Measurements from ENCODE around the gene IRS2. TPM values are rescaled to one million over a fixed set of nuclear protein-coding genes. Genes with fewer than 3 reads are reported as not detected.

The IRS2 gene
- total RNA-seq, 1 experiment from 2014 or later, result 5.9 TPM

DNA sequence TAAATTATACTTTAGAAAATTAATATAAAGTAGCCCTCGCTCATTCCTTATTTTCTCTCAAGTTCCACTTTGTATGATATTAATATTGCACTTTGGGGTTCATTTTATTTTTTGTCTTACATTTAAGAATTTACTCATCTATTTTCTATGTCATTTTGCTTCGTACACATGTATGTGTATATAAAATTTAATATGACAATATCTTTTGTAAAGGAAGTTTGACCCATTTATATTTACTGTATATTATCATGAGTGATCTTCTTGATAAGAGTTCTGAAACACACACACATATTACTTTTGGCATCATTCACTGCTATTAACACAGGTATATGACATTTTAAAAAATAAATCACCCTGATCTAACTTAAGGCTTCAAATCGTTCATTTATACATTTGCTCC is 83.1 kb downstream of the IRS2 start:
- in situ Hi-C loops (cut with HindIII; ENCODE audit: low pct_unique_long_range_greater_than_20kb, low sequenced_read_pairs), result no loop called here
- POLR2A ChIA-PET, result no interaction called here
- DNase-seq (ENCODE audit: low read depth, low spot score), result no peak
- CTCF ChIA-PET, result no interaction called here
- ATAC-seq, result no peak
- Histone ChIP-seq H3K27ac (ENCODE audit: low read length) (no peak overlapping the region), H3K36me3 (ENCODE audit: control insufficient read depth, insufficient read depth, low read length) (no peaks in the 10 kb centered on the region), H3K9me3 (ENCODE audit: control insufficient read depth, insufficient read depth, low read depth, low read length) (no peaks in the 10 kb centered on the region), H3K4me1 (ENCODE audit: control insufficient read depth, insufficient read depth, low read length) (no peaks in the 10 kb centered on the region), H3K27me3 (ENCODE audit: control insufficient read depth, insufficient read depth, low read length) (no peaks in the 10 kb centered on the region), H3K4me3 (ENCODE audit: low read depth in 2 of 2, low read length in 2 of 2) (no peak overlapping the region)
- BruUV-seq (replicated peaks), result no TSS peak
- TF ChIP-seq, protein P1, sequence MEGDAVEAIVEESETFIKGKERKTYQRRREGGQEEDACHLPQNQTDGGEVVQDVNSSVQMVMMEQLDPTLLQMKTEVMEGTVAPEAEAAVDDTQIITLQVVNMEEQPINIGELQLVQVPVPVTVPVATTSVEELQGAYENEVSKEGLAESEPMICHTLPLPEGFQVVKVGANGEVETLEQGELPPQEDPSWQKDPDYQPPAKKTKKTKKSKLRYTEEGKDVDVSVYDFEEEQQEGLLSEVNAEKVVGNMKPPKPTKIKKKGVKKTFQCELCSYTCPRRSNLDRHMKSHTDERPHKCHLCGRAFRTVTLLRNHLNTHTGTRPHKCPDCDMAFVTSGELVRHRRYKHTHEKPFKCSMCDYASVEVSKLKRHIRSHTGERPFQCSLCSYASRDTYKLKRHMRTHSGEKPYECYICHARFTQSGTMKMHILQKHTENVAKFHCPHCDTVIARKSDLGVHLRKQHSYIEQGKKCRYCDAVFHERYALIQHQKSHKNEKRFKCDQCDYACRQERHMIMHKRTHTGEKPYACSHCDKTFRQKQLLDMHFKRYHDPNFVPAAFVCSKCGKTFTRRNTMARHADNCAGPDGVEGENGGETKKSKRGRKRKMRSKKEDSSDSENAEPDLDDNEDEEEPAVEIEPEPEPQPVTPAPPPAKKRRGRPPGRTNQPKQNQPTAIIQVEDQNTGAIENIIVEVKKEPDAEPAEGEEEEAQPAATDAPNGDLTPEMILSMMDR (IDR thresholded peaks at IDR 0.05), result no peak
- TF ChIP-seq TCF7L2 (IDR thresholded peaks at IDR 0.05; ENCODE audit: low read depth, low read length) (no peak), POLR2AphosphoS5 (IDR thresholded peaks at IDR 0.05; ENCODE audit: low read depth, low read length) (no peak), SIN3A (IDR thresholded peaks at IDR 0.05; ENCODE audit: borderline replicate concordance, insufficient read depth, low read depth, low read length) (no peak)
- TF ChIP-seq, protein P2, sequence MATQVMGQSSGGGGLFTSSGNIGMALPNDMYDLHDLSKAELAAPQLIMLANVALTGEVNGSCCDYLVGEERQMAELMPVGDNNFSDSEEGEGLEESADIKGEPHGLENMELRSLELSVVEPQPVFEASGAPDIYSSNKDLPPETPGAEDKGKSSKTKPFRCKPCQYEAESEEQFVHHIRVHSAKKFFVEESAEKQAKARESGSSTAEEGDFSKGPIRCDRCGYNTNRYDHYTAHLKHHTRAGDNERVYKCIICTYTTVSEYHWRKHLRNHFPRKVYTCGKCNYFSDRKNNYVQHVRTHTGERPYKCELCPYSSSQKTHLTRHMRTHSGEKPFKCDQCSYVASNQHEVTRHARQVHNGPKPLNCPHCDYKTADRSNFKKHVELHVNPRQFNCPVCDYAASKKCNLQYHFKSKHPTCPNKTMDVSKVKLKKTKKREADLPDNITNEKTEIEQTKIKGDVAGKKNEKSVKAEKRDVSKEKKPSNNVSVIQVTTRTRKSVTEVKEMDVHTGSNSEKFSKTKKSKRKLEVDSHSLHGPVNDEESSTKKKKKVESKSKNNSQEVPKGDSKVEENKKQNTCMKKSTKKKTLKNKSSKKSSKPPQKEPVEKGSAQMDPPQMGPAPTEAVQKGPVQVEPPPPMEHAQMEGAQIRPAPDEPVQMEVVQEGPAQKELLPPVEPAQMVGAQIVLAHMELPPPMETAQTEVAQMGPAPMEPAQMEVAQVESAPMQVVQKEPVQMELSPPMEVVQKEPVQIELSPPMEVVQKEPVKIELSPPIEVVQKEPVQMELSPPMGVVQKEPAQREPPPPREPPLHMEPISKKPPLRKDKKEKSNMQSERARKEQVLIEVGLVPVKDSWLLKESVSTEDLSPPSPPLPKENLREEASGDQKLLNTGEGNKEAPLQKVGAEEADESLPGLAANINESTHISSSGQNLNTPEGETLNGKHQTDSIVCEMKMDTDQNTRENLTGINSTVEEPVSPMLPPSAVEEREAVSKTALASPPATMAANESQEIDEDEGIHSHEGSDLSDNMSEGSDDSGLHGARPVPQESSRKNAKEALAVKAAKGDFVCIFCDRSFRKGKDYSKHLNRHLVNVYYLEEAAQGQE (IDR thresholded peaks at IDR 0.05; ENCODE audit: insufficient read depth in 1 of 2, low read depth in 2 of 2, low read length in 1 of 2), result no peak
- intact Hi-C loops (cut with micrococcal nuclease; ENCODE audit: unreplicated experiment), result no loop called here
